ENCODE measurements around the gene ZXDC. TPM values are rescaled to one million over a fixed set of nuclear protein-coding genes. Genes with fewer than 3 reads are reported as not detected.

ZXDC gene
- total RNA-seq, 1 experiment from 2014 or later, result 33.3 TPM

- TF ChIP-seq REST (IDR thresholded peaks at IDR 0.05; ENCODE audit: insufficient read depth in 1 of 2, low read depth in 2 of 2, low read length in 1 of 2), result peak in 1 of 2 experiments; percentile 39; a peak in 1 of 4 replicates
These were observed 86.4 kb downstream of the ZXDC start (continued) for GRCh38 chr3:126389112-126389793.

Other genes with a start within 250 kb of the ZXDC start
- gene KLF15, start 118.5 kb downstream of the ZXDC start, total RNA-seq (2021; ENCODE audit: unreplicated experiment), result 0.10 TPM
- gene CFAP100, start 81.0 kb downstream of the ZXDC start, total RNA-seq (2021; ENCODE audit: unreplicated experiment), result not detected
- gene UROC1, start 41.9 kb upstream of the ZXDC start, total RNA-seq (2021; ENCODE audit: unreplicated experiment), result not detected
- 0.64 TPM for gene CHST13, start 48.3 kb upstream of the ZXDC start, total RNA-seq (2021; ENCODE audit: unreplicated experiment)
- gene C3orf22, start 83.0 kb upstream of the ZXDC start, total RNA-seq (2021; ENCODE audit: unreplicated experiment), result not detected
- 17.2 TPM for gene TXNRD3, start 179.2 kb upstream of the ZXDC start, total RNA-seq (2021; ENCODE audit: unreplicated experiment)
- gene CHCHD6, start 228.3 kb upstream of the ZXDC start, total RNA-seq (2021; ENCODE audit: unreplicated experiment), result 31.5 TPM

Data from Panc1 (cell line).